OCI-LY3 (cell line): ENCODE data around the gene CTSH.

Experiments used
- H2AFZ ChIP-seq: fragments of 200-600, 300-600 bp; shearing (Covaris generic); 2 replicates; pipeline ENCODE4 v1.6.0; 2014; ENCODE audit warnings: antibody characterized with exemption, low read depth, low read length
- H3K27ac ChIP-seq: fragments of 200-600, 300-600 bp; sonication (generic); 2 replicates; pipeline ENCODE4 v1.5.1; 2014; ENCODE audit warnings: mild to moderate bottlenecking, low read length, moderate library complexity, mixed read lengths
- H3K27me3 ChIP-seq: fragments of 200-600, 300-600 bp; sonication (generic); 2 replicates; pipeline ENCODE4 v1.6.1; 2014; ENCODE audit warnings: low read depth, low read length, mixed read lengths
- H3K36me3 ChIP-seq: fragments of 200-600, 300-600 bp; sonication (generic); replicated peaks from 2 replicates; pipeline ENCODE3; 2014; ENCODE audit warnings: low read depth, low read length, mixed read lengths
- H3K4me1 ChIP-seq: fragments of 300-600, 200-600 bp; sonication (generic); 2 replicates; pipeline ENCODE4 v1.6.1; 2014; ENCODE audit warnings: low read length, mixed read lengths
- H3K4me2 ChIP-seq: fragments of 200-600, 300-600 bp; sonication (generic); 2 replicates; pipeline ENCODE4 v1.6.1; 2014; ENCODE audit warnings: low read length, mixed read lengths
- H3K4me3 ChIP-seq: fragments of 300-600, 200-600 bp; sonication (generic); 2 replicates; pipeline ENCODE4 v1.5.1; 2014; ENCODE audit warnings: antibody characterized with exemption, mild to moderate bottlenecking, low read length, moderate library complexity
- H3K79me2 ChIP-seq: fragments of 300-600, 200-600 bp; shearing (Covaris generic); 2 replicates; pipeline ENCODE4 v1.6.1; 2014; ENCODE audit warnings: mild to moderate bottlenecking, low read length, mixed read lengths
- H3K9ac ChIP-seq: fragments of 300-600, 200-600 bp; shearing (Covaris generic); 2 replicates; pipeline ENCODE4 v1.6.0; 2014; ENCODE audit warnings: mild to moderate bottlenecking, low read length, moderate library complexity
- H3K9me3 ChIP-seq: fragments of 200-600, 300-600 bp; shearing (Covaris generic); 2 replicates; pipeline ENCODE4 v1.6.1; 2014; ENCODE audit warnings: low read length, mixed read lengths; ENCODE audit not compliant: insufficient read depth
- H4K20me1 ChIP-seq: fragments of 200-600, 300-600 bp; sonication (generic); 2 replicates; pipeline ENCODE4 v1.6.1; 2016; ENCODE audit warnings: low read length, mixed read lengths; ENCODE audit not compliant: insufficient read depth
- CTCF ChIP-seq: fragments of 200-600, 300-600 bp; sonication (generic); IDR thresholded peaks from 2 replicates; pipeline ENCODE4 v1.5.1; 2014; ENCODE audit warnings: antibody characterized with exemption, low read length, low read depth
- EZH2phosphoT487 ChIP-seq: fragments of 200-600 bp; shearing (Covaris generic); IDR thresholded peaks from 2 replicates; pipeline ENCODE4 v1.6.1; 2018; ENCODE audit warnings: antibody characterized with exemption, mixed run types, low read depth

Gene CTSH

DNA sequence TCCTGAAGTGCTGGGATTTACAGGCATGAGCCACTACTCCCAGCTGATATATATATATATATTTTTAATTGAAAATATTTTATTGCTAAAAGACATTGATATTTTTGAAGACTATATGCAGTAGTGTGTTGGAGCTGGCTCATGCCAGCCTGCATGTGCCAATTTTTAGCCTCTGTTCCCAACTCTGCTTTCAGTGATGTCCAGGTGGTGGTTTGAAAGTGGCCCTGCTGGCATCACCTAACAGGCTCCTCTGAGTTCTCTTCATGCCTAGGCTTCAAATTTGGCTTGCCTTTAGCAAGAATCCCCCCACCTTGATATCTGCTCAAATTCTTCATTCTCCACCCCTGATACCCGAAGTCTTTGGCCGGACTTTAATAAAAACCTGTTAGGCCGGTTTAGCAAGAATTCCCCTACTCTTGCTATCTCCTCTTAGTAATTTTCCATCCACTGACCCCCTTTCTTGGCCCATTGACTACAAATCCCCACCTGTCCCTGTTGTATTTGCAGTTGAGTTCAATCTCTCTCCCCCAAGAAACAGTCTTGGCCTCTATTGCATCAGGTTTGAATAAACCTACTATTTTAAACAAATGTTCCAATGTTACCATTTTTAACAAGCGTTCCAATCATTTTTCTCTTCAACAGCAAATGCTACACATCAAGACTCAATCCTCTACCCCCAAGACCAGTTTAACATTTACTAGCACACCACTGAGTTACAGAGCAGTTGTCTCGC is 23.9 kb upstream of the CTSH start:
- TF ChIP-seq CTCF (no peak), EZH2phosphoT487 (no peak)
- H3K27me3 ChIP-seq, result no peaks in the 10 kb centered on the region
- no peaks in the 10 kb centered on the region for H3K4me1 ChIP-seq
- no peak overlapping the region for H3K4me3 ChIP-seq
- H2AFZ ChIP-seq, result no peak overlapping the region
- H3K9me3 ChIP-seq, result no peaks in the 10 kb centered on the region
- H3K36me3 ChIP-seq, result no peaks in the 10 kb centered on the region
- H3K27ac ChIP-seq, result no peak overlapping the region
- H3K9ac ChIP-seq, result no peak overlapping the region
- no peaks in the 10 kb centered on the region for H3K79me2 ChIP-seq
- H4K20me1 ChIP-seq, result no peaks in the 10 kb centered on the region
- H3K4me2 ChIP-seq, result no peak overlapping the region

GRCh38 chr15:78968114-78968513 is 23.3 kb upstream of the CTSH start:
- no peaks in the 10 kb centered on the region for H3K27me3 ChIP-seq
- no peak for TF ChIP-seq CTCF
- no peak for TF ChIP-seq EZH2phosphoT487
- H3K4me2 ChIP-seq, result no peak overlapping the region
- no peaks in the 10 kb centered on the region for H3K4me1 ChIP-seq
- no peak overlapping the region for H3K9ac ChIP-seq
- no peak overlapping the region for H3K4me3 ChIP-seq
- no peaks in the 10 kb centered on the region for H3K9me3 ChIP-seq
- no peaks in the 10 kb centered on the region for H3K36me3 ChIP-seq
- no peak overlapping the region for H3K27ac ChIP-seq
- H2AFZ ChIP-seq, result no peak overlapping the region
- H3K79me2 ChIP-seq, result no peaks in the 10 kb centered on the region
- H4K20me1 ChIP-seq, result no peaks in the 10 kb centered on the region

DNA sequence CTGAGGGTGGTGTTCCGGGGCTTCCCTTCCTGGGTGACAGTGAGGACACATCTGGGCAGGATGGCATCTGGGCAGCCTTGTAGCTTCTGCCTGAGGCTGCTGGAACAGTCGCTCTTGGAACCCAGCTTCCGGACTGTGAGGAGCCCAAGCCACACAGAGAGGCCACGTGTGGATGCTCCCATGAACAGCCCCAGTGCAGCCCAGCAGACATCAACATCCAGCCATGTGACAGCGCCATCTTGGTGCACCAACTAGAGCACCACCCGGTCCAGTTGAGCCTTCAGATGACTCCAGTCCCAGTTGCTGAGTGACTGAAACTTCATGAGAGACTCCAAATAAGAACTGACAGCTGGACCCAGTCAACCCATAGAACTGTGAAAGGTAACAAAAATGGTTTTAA is 15.5 kb upstream of the CTSH start:
- TF ChIP-seq EZH2phosphoT487 (no peak), CTCF (no peak)
- H2AFZ ChIP-seq, result no peak overlapping the region
- no peak overlapping the region for H3K9ac ChIP-seq
- no peaks in the 10 kb centered on the region for H3K27me3 ChIP-seq
- H3K79me2 ChIP-seq, result no peaks in the 10 kb centered on the region
- no peaks in the 10 kb centered on the region for H3K9me3 ChIP-seq
- H3K4me2 ChIP-seq, result no peak overlapping the region
- no peaks in the 10 kb centered on the region for H4K20me1 ChIP-seq
- H3K27ac ChIP-seq, result no peak overlapping the region
- H3K4me3 ChIP-seq, result no peak overlapping the region
- no peaks in the 10 kb centered on the region for H3K4me1 ChIP-seq
- H3K36me3 ChIP-seq, result peaks cover 4% of the 10 kb centered on the region

GRCh38 chr15:78959360-78959759 is 14.5 kb upstream of the CTSH start:
- Histone ChIP-seq H4K20me1 (no peaks in the 10 kb centered on the region), H3K4me3 (no peak overlapping the region), H3K27me3 (no peaks in the 10 kb centered on the region), H3K79me2 (no peaks in the 10 kb centered on the region), H3K4me2 (no peak overlapping the region), H3K4me1 (no peaks in the 10 kb centered on the region), H3K9ac (no peak overlapping the region), H3K9me3 (no peaks in the 10 kb centered on the region), H3K27ac (no peak overlapping the region), H2AFZ (no peak overlapping the region), H3K36me3 (peaks cover 4% of the 10 kb centered on the region)
- TF ChIP-seq EZH2phosphoT487 (no peak), CTCF (no peak)
